Midbrain (tissue), 1 donor: ENCODE measurements around the gene HNRNPCL1.
"Not testable (repeated sequence)": the region's sequence is repeated elsewhere in the genome, so short reads cannot be mapped to it uniquely, and the experiment has no call there.

Experiments used
- DNase-seq: peaks from one replicate; lab custom pipeline; 2025; lab: John Stamatoyannopoulos, UW

HNRNPCL1 gene

GRCh38 chr1:12848620-12849019, at the start of gene HNRNPCL1:
HNRNPCL1 (minus strand) TSS chr1:12848720; CDS start chr1:12848289, 431 bp downstream.
- DNase-seq: not testable (repeated sequence)

- not testable (repeated sequence) for DNase-seq
Observed at GRCh38 chr1:12898170-12898569, 49.6 kb upstream of the HNRNPCL1 start, which contains the start of gene PRAMEF10. PRAMEF10 (minus strand) TSS chr1:12898270; CDS start chr1:12895847, 2,423 bp downstream.

DNA sequence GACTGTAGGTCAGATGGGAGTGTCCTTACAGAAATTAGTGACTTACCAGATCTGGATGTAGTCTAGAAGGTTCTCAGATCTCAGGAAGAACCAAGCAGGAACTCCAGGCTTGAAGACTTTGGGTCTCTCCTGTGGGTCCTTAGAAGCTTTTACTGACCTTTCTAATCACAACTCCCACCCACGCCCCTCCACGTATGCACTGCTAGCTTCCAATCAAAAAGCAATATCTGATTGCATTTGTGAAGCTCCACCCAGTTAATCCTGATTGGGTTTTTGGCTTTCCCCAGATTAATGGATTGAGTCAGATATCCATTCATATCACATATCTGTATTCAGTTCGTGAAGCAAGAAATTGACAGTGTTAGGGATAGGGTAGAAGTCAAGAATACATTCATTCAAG, 37.6 kb upstream of the HNRNPCL1 start, which contains the start of gene PRAMEF4:
PRAMEF4 (minus strand) TSS at position 101 of the 400 bp plus-strand sequence. CDS start 2,807 bp downstream, outside the sequence.
- not testable (repeated sequence) for DNase-seq

- not testable (repeated sequence) for DNase-seq
Observed at GRCh38 chr1:12878453-12878852, 29.9 kb upstream of the HNRNPCL1 start.

DNA sequence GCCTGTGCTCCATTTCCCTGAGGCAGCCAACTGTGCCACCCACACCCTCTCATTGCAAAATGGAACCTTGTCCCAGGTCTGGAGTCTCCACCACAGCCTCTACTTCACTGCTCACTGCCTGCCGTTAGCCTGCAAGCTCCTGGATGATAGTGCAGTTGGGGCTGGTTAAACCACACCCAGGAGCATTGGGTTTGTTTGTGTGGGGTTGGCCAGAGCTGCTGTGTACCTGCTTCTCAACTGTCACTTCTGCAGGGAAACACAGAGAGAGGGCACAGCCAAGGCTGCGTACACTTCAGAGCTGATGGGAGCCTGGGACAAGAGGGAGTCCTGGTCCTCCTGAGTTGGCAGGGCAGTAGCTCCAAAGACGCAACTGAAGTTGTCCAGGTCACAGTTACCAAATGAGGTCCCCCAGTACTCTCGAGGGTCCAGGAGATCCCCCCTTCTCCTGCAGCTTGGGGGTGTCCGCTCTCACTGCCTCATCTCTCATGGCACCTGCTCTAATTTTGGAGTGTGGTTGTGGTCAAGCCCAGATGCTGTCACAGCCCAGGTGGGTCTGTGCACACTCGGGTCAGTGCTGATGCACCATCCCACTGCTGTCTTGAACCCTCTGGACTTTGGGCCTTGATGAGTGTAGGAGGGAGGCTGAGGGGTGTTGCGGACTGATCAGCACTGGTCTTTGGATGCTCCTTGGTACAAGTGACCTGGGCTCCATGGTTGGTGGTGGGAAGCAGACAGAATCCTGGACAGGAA, 14.8 kb upstream of the HNRNPCL1 start:
- DNase-seq: not testable (repeated sequence)

DNA sequence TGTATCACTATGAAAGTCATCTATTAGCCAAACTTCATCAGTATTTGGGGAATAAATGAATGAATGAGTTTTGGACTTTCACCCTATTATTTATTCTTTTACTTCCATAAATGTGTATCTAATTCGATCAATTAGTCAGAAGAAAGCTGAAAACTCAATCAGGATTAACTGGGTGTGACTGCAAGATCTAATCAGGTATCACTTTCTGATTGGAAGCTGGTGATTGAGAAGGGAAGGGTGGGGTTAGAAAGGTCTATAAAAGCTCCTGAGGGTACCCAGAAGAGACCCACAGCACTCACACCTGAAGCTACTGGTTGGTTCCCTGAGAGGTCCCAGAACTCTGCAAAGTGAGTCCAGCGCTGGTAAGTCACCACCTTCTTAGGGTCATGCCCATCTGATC, 8.3 kb upstream of the HNRNPCL1 start, which contains the start of gene PRAMEF2:
PRAMEF2 (plus strand) TSS at position 301 of the 400 bp plus-strand sequence. CDS start 1,924 bp downstream, outside the sequence.
- DNase-seq: not testable (repeated sequence)

GRCh38 chr1:12851779-12852178, 3.3 kb upstream of the HNRNPCL1 start:
- no peak for DNase-seq

GRCh38 chr1:12833251-12833650, 15.3 kb downstream of the HNRNPCL1 start:
- DNase-seq: not testable (repeated sequence)

DNA sequence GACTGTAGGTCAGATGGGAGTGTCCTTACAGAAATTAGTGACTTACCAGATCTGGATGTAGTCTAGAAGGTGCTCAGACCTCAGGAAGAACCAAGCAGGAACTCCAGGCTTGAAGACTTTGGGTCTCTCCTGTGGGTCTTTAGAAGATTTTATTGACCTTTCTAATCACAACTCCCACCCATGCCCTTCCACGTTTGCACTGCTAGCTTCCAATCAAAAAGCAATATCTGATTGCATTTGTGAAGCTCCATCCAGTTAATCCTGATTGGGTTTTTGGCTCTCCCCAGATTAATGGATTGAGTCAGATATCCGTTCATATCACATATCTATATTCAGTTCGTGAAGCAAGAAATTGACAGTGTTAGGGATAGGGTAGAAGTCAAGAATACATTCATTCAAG, 17.2 kb downstream of the HNRNPCL1 start, which contains the start of gene PRAMEF11:
PRAMEF11 (minus strand) TSS at position 101 of the 400 bp plus-strand sequence. CDS start 2,621 bp downstream, outside the sequence.
- DNase-seq: not testable (repeated sequence)

- not testable (repeated sequence) for DNase-seq
Observed at GRCh38 chr1:12819061-12819460, 29.5 kb downstream of the HNRNPCL1 start.

GRCh38 chr1:12811409-12811784, 37.1 kb downstream of the HNRNPCL1 start:
- no peak for DNase-seq

DNA sequence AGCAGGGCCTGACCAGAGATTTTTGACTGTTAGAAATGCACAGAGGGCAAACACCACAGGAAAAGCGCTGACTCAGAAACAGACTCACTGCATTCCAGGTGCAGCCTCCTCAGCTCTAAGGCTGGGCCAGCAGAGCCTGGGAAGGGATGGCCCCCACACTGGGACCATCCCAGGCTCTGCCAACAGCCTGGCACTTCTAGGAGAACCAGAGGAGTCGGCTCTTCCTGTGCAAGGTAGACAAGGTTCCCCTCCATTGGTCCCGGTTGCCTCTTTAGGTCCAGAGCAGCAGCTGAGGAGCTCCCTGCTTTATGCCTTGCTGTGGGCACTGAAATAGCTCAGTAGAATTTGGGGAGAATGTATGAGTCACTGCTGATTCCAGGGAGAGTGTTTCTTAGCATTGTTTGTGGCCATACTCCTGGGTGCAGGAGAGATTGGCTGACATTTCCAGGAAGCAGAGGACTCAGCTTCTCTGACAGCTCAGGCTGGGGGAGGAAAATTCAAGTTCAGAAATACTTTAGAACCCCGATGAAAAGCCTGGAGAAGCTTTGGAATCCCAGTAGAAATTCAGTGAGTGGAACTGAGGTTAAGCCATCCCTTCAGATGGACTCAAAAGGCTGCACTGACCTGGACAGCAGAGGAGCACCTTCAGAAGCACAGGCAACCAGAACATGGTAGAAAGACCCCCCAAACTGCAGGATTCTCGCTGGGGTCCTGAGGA, 37.7 kb downstream of the HNRNPCL1 start:
- no peak for DNase-seq

- no peak for DNase-seq
Observed at GRCh38 chr1:12809933-12810332, 38.6 kb downstream of the HNRNPCL1 start.

- DNase-seq: no peak
Observed at GRCh38 chr1:12799730-12800129, 48.8 kb downstream of the HNRNPCL1 start.

- no peak for DNase-seq
Observed at GRCh38 chr1:12798911-12799310, 49.6 kb downstream of the HNRNPCL1 start.
